ENCODE data around the gene ANKRD55.
"Not testable (repeated sequence)": the region's sequence is repeated elsewhere in the genome, so short reads cannot be mapped to it uniquely, and the experiment has no call there.

The ANKRD55 gene

DNA sequence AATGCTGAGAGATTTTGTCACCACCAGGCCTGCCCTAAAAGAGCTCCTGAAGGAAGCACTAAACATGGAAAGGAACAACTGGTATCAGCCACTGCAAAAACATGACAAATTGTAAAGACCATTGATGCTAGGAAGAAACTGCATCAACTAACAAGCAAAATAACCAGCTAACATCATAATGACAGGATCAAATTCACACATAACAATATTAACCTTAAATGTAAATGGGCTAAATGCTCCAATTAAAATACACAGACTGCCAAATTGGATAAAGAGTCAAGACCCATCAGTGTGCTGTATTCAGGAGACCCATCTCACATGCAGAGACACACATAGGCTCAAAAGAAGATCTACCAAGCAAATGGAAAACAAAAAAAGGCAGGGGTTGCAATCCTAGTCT is 9.8 kb downstream of the ANKRD55 start:
- not testable (repeated sequence) for H4K91ac ChIP-seq (ENCODE audit: low read depth, low read length, poor library complexity); H3K14ac ChIP-seq (ENCODE audit: low read length); H2AFZ ChIP-seq (ENCODE audit: low read length); H3K23ac ChIP-seq (ENCODE audit: low read depth, low read length, poor library complexity); H2BK120ac ChIP-seq (ENCODE audit: low read depth, low read length); H3K4ac ChIP-seq (ENCODE audit: low read length); H2BK12ac ChIP-seq (ENCODE audit: low read length); H2BK5ac ChIP-seq (ENCODE audit: low read length); H3K79me1 ChIP-seq (ENCODE audit: low read depth, low read length); H2BK15ac ChIP-seq (ENCODE audit: low read length); H3K36me3 ChIP-seq (replicated peaks in 1 of 2; ENCODE audit: control insufficient read depth in 2 of 2, insufficient read depth in 2 of 2, low read length in 2 of 2); H3K4me1 ChIP-seq (ENCODE audit: control insufficient read depth in 2 of 2, insufficient read depth in 1 of 2, low read depth in 1 of 2, low read length in 2 of 2); H3K27ac ChIP-seq (replicated peaks; ENCODE audit: low read length); H3K4me2 ChIP-seq (ENCODE audit: insufficient read depth, low read length, poor library complexity, severe bottlenecking); H4K8ac ChIP-seq (ENCODE audit: low read depth, low read length); H2AK5ac ChIP-seq (ENCODE audit: low read depth, low read length); H3K9me3 ChIP-seq (replicated peaks in 1 of 2; ENCODE audit: control insufficient read depth in 2 of 2, insufficient read depth in 1 of 2, low read depth in 1 of 2, low read length in 2 of 2); H3K9ac ChIP-seq (ENCODE audit: low read depth, low read length, poor library complexity); DNase-seq (ENCODE audit: low spot score); H3K4me3 ChIP-seq (ENCODE audit: low read length in 2 of 2); H3K18ac ChIP-seq (ENCODE audit: low read length); H3K27me3 ChIP-seq (ENCODE audit: control insufficient read depth in 3 of 3, insufficient read depth in 3 of 3, low read depth in 1 of 3, low read length in 3 of 3)

DNA sequence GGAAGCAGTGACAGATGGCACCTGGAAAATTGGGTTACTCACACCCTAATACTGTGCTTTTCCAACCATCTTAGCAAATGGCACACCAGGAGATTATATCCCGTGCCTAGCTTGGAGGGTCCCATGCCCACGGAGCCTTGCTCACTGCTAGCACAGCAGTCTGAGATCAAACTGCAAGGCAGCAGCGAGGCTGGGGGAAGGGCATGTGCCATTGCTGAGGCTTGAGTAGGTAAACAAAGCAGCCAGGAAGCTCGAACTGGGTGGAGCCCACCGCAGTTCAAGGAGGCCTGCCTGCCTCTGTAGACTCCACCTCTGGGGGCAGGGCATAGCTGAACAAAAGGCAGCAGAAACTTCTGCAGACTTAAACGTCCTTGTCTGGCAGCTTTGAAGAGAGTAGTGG is 11.5 kb downstream of the ANKRD55 start:
- not testable (repeated sequence) for H3K4me1 ChIP-seq (ENCODE audit: control insufficient read depth in 2 of 2, insufficient read depth in 1 of 2, low read depth in 1 of 2, low read length in 2 of 2); H3K4me3 ChIP-seq (ENCODE audit: low read length in 2 of 2); H4K91ac ChIP-seq (ENCODE audit: low read depth, low read length, poor library complexity); H3K79me1 ChIP-seq (ENCODE audit: low read depth, low read length); H2BK5ac ChIP-seq (ENCODE audit: low read length); H4K8ac ChIP-seq (ENCODE audit: low read depth, low read length); H3K27me3 ChIP-seq (ENCODE audit: control insufficient read depth in 3 of 3, insufficient read depth in 3 of 3, low read depth in 1 of 3, low read length in 3 of 3); H2AFZ ChIP-seq (ENCODE audit: low read length); H2BK12ac ChIP-seq (ENCODE audit: low read length); H3K27ac ChIP-seq (replicated peaks; ENCODE audit: low read length); H3K23ac ChIP-seq (ENCODE audit: low read depth, low read length, poor library complexity); H3K36me3 ChIP-seq (replicated peaks in 1 of 2; ENCODE audit: control insufficient read depth in 2 of 2, insufficient read depth in 2 of 2, low read length in 2 of 2); H3K14ac ChIP-seq (ENCODE audit: low read length); DNase-seq (ENCODE audit: low spot score); H2AK5ac ChIP-seq (ENCODE audit: low read depth, low read length); H3K4ac ChIP-seq (ENCODE audit: low read length); H2BK15ac ChIP-seq (ENCODE audit: low read length); H3K9me3 ChIP-seq (replicated peaks in 1 of 2; ENCODE audit: control insufficient read depth in 2 of 2, insufficient read depth in 1 of 2, low read depth in 1 of 2, low read length in 2 of 2); H2BK120ac ChIP-seq (ENCODE audit: low read depth, low read length); H3K4me2 ChIP-seq (ENCODE audit: insufficient read depth, low read length, poor library complexity, severe bottlenecking); H3K18ac ChIP-seq (ENCODE audit: low read length); H3K9ac ChIP-seq (ENCODE audit: low read depth, low read length, poor library complexity)
- WGBS, 2 donors (ENCODE audit: extremely low coverage in 2 of 2, insufficient read length in 2 of 2, insufficient replicate concordance in 1 of 2) = no CpG with 5 or more reads among the region's 6 CpGs

DNA sequence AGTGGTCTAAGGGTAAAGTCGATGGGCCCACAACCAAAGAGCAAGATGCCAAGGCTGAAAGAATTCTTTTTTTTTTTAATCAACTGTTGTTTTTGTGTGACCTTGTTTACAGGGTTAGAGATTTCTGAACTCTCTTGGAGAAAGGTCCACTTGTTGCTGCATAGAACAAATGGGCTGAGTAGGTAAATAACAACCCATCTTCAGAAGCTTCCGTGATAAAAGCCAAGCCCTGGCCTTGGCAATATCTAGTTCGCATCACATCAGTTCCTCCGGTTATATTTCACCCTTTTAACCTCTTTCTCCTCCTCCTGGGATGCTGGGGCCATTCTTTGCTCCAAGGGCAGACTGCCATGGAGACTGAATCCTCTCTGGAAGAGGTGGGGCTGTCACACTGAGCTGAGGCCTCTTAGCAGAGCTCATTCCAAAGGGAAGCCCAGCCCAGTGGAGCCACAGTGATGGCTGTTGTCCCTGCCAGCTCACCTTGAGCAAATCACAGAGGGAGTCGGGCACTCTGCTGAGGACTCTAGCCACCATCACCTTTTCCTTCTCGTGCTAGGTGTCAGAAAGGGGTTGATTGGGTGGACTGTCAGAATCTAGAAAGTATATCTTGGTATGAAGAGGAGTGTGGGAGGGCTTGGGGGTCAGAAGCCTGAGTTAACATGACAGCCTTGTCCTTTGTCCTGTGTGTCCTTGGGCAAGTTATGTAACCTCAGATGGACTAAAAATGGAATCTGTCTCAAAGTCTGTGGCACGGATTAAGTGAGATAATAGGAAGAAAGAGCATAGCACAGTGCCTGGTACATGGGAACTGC is 17.9 kb downstream of the ANKRD55 start:
- DNase-seq (ENCODE audit: low spot score) = no peak

DNA sequence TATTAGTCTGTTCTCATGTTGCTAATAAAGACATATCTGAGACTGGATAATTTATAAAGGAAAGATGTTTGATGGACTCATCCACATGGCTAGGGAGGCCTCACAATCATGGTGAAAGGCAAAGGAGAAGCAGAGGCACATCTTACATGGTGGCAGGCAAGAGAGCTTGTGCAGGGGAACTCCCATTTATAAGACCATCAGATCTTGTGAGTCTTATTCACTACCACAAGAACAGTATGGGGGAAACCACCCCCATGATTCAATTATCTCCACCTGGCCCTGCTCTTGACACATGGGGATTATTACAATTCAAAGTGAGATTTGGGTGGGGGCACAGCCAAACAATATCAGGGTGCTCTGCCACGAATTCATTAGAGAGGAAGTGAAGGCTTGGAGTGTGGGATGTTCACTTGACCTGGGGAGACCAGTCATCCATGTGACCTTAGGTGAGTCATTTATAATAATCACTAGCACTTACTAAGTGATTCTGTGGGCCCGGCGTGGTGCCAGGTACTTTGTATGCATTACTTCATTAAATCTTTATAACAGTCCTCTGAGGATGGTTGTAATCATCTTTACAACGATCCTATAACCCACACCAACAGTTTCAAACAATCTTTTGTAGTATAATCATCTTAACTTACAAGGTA is 19.1 kb downstream of the ANKRD55 start:
- Histone ChIP-seq H3K9me3 (replicated peaks in 1 of 2; ENCODE audit: control insufficient read depth in 2 of 2, insufficient read depth in 1 of 2, low read depth in 1 of 2, low read length in 2 of 2) (peaks cover 5 to 14% of the 10 kb centered on the region in 2 donors), H3K4me1 (ENCODE audit: control insufficient read depth in 2 of 2, insufficient read depth in 1 of 2, low read depth in 1 of 2, low read length in 2 of 2) (peaks cover 2 to 12% of the 10 kb centered on the region in 2 donors)
- H3K4me2 ChIP-seq (ENCODE audit: insufficient read depth, low read length, poor library complexity, severe bottlenecking); H2BK5ac ChIP-seq (ENCODE audit: low read length); H3K18ac ChIP-seq (ENCODE audit: low read length); H3K14ac ChIP-seq (ENCODE audit: low read length); H4K8ac ChIP-seq (ENCODE audit: low read depth, low read length); H2AFZ ChIP-seq (ENCODE audit: low read length); H2BK15ac ChIP-seq (ENCODE audit: low read length); H3K79me1 ChIP-seq (ENCODE audit: low read depth, low read length); H3K4me3 ChIP-seq (ENCODE audit: low read length in 2 of 2); H4K91ac ChIP-seq (ENCODE audit: low read depth, low read length, poor library complexity); H2BK12ac ChIP-seq (ENCODE audit: low read length); H3K36me3 ChIP-seq (replicated peaks in 1 of 2; ENCODE audit: control insufficient read depth in 2 of 2, insufficient read depth in 2 of 2, low read length in 2 of 2); H3K9ac ChIP-seq (ENCODE audit: low read depth, low read length, poor library complexity); H2AK5ac ChIP-seq (ENCODE audit: low read depth, low read length); H3K27ac ChIP-seq (replicated peaks; ENCODE audit: low read length); H2BK120ac ChIP-seq (ENCODE audit: low read depth, low read length); H3K4ac ChIP-seq (ENCODE audit: low read length); DNase-seq (ENCODE audit: low spot score); H3K23ac ChIP-seq (ENCODE audit: low read depth, low read length, poor library complexity); H3K27me3 ChIP-seq (ENCODE audit: control insufficient read depth in 3 of 3, insufficient read depth in 3 of 3, low read depth in 1 of 3, low read length in 3 of 3): not testable (repeated sequence)
- WGBS, 2 donors (ENCODE audit: extremely low coverage in 2 of 2, insufficient read length in 2 of 2, insufficient replicate concordance in 1 of 2) = no CpG with 5 or more reads among the region's 4 CpGs

More for the DNA sequence above, 17.9 kb downstream of the ANKRD55 start:
- H3K36me3 ChIP-seq (replicated peaks in 1 of 2; ENCODE audit: control insufficient read depth in 2 of 2, insufficient read depth in 2 of 2, low read length in 2 of 2) = no peaks in the 10 kb centered on the region
- H3K4me2 ChIP-seq (ENCODE audit: insufficient read depth, low read length, poor library complexity, severe bottlenecking) = no peak overlapping the region
- no peak overlapping the region for H4K91ac ChIP-seq (ENCODE audit: low read depth, low read length, poor library complexity)
- no peak overlapping the region for H2AK5ac ChIP-seq (ENCODE audit: low read depth, low read length)
- H2AFZ ChIP-seq (ENCODE audit: low read length) = peak overlapping the region; percentile 0
- H3K14ac ChIP-seq (ENCODE audit: low read length) = no peak overlapping the region
- no peak overlapping the region for H3K9ac ChIP-seq (ENCODE audit: low read depth, low read length, poor library complexity)
- H2BK12ac ChIP-seq (ENCODE audit: low read length) = no peak overlapping the region
- no peak overlapping the region for H2BK5ac ChIP-seq (ENCODE audit: low read length)
- no CpG with 5 or more reads among the region's 7 CpGs for WGBS, 2 donors (ENCODE audit: extremely low coverage in 2 of 2, insufficient read length in 2 of 2, insufficient replicate concordance in 1 of 2)
- peak overlapping the region; percentile 35 for H3K18ac ChIP-seq (ENCODE audit: low read length)
- no peak overlapping the region for H3K27ac ChIP-seq (replicated peaks; ENCODE audit: low read length)
- no peak overlapping the region for H3K4me3 ChIP-seq (ENCODE audit: low read length in 2 of 2)
- peaks cover 2% of the 10 kb centered on the region for H3K79me1 ChIP-seq (ENCODE audit: low read depth, low read length)
- H3K27me3 ChIP-seq (ENCODE audit: control insufficient read depth in 3 of 3, insufficient read depth in 3 of 3, low read depth in 1 of 3, low read length in 3 of 3) = no peaks in the 10 kb centered on the region
- no peak overlapping the region for H3K23ac ChIP-seq (ENCODE audit: low read depth, low read length, poor library complexity)
- H4K8ac ChIP-seq (ENCODE audit: low read depth, low read length) = no peak overlapping the region
- no peak overlapping the region for H3K4ac ChIP-seq (ENCODE audit: low read length)
- H2BK120ac ChIP-seq (ENCODE audit: low read depth, low read length) = no peak overlapping the region
- H2BK15ac ChIP-seq (ENCODE audit: low read length) = no peak overlapping the region
- peaks cover 6 to 14% of the 10 kb centered on the region in 2 donors for H3K9me3 ChIP-seq (replicated peaks in 1 of 2; ENCODE audit: control insufficient read depth in 2 of 2, insufficient read depth in 1 of 2, low read depth in 1 of 2, low read length in 2 of 2)
- peaks cover 2 to 12% of the 10 kb centered on the region in 2 donors for H3K4me1 ChIP-seq (ENCODE audit: control insufficient read depth in 2 of 2, insufficient read depth in 1 of 2, low read depth in 1 of 2, low read length in 2 of 2)
